SU-DHL-6 (cell line): ENCODE results near the gene NOM1.

Source experiments
- H2AFZ ChIP-seq: fragments of 200-600 bp; sonication (generic); 2 replicates; pipeline ENCODE4 v1.6.1; 2014; ENCODE audit warnings: low read depth, mild to moderate bottlenecking, moderate library complexity, mixed read lengths, antibody characterized with exemption, low read length; ENCODE audit not compliant: severe bottlenecking
- H3F3A ChIP-seq: fragments of 200-600 bp; shearing (Covaris generic); 2 replicates; pipeline ENCODE4 v1.6.0; 2016; ENCODE audit warnings: antibody characterized with exemption, mild to moderate bottlenecking; ENCODE audit not compliant: insufficient read depth
- H3K27ac ChIP-seq: fragments of 200-600 bp; sonication (generic); 2 replicates; pipeline ENCODE4 v1.5.1; 2016; ENCODE audit warnings: low read depth, mild to moderate bottlenecking, low read length, moderate library complexity, mixed read lengths
- H3K27me3 ChIP-seq: fragments of 200-600 bp; sonication (generic), shearing (Covaris generic); 2 replicates; pipeline ENCODE4 v1.6.0; 2014; ENCODE audit warnings: mild to moderate bottlenecking, low read length
- H3K36me3 ChIP-seq: fragments of 200-600 bp; sonication (generic); 2 replicates; pipeline ENCODE4 v1.6.1; 2014; ENCODE audit warnings: mild to moderate bottlenecking, low read length, mixed read lengths
- H3K4me2 ChIP-seq: fragments of 300-600, 200-600 bp; shearing (Covaris generic), sonication (generic); 2 replicates; pipeline ENCODE4 v1.6.0; 2014; ENCODE audit warnings: low read length, low read depth, mild to moderate bottlenecking; ENCODE audit not compliant: poor library complexity, severe bottlenecking
- H3K4me3 ChIP-seq: fragments of 200-600 bp; sonication (generic); 2 replicates; pipeline ENCODE4 v1.5.1; 2014; ENCODE audit warnings: antibody characterized with exemption, low read length, mild to moderate bottlenecking, mixed read lengths; ENCODE audit not compliant: insufficient read depth, poor library complexity, severe bottlenecking
- H3K79me2 ChIP-seq: fragments of 200-600 bp; sonication (generic); 2 replicates; pipeline ENCODE4 v1.6.1; 2014; ENCODE audit warnings: mild to moderate bottlenecking, low read length, moderate library complexity; ENCODE audit not compliant: insufficient read depth
- H3K9ac ChIP-seq: fragments of 200-600 bp; sonication (generic); 2 replicates; pipeline ENCODE4 v1.7.0; 2014; ENCODE audit warnings: mild to moderate bottlenecking, low read length
- H3K9me2 ChIP-seq: fragments of 200-600 bp; sonication (generic); replicated peaks from 2 replicates; pipeline ENCODE4 v1.6.1; 2014; ENCODE audit warnings: low read length; ENCODE audit not compliant: insufficient read depth
- H3K9me3 ChIP-seq: fragments of 200-600 bp; sonication (generic); 2 replicates; pipeline ENCODE4 v1.6.1; 2014; ENCODE audit warnings: low read length, mixed read lengths; ENCODE audit not compliant: insufficient read depth
- H4K20me1 ChIP-seq: fragments of 200-600 bp; sonication (generic); 2 replicates; pipeline ENCODE4 v1.6.1; 2014; ENCODE audit warnings: low read depth, mild to moderate bottlenecking, antibody characterized with exemption, low read length, moderate library complexity, mixed read lengths
- CTCF ChIP-seq: fragments of 200-600 bp; sonication (generic); IDR thresholded peaks from one replicate; pipeline ENCODE4 v1.5.1; 2017; ENCODE audit warnings: antibody characterized with exemption, mild to moderate bottlenecking, low read length, moderate library complexity; ENCODE audit not compliant: insufficient read depth, poor library complexity, severe bottlenecking
- EZH2phosphoT487 ChIP-seq: fragments of 200-600 bp; sonication (generic), shearing (Covaris generic); conservative IDR thresholded peaks from 2 replicates; pipeline ENCODE4 v1.6.1; 2018; ENCODE audit warnings: mild to moderate bottlenecking, antibody characterized with exemption, low read length, moderate library complexity, mixed read lengths

NOM1 gene

GRCh38 chr7:157021071-157021870, 71.8 kb downstream of the NOM1 start:
- Histone ChIP-seq H3K9me3 (no peaks in the 10 kb centered on the region), H3K9ac (no peak overlapping the region), H3K4me3 (no peak overlapping the region), H3K36me3 (no peaks in the 10 kb centered on the region), H3K79me2 (no peaks in the 10 kb centered on the region), H4K20me1 (no peaks in the 10 kb centered on the region; the same call in 1 of the 2 replicates), H3K27ac (no peak overlapping the region), H3K27me3 (no peaks in the 10 kb centered on the region), H3K4me2 (no peak overlapping the region), H2AFZ (no peak overlapping the region), H3K9me2 (no peaks in the 10 kb centered on the region), H3F3A (no peaks in the 10 kb centered on the region)
- TF ChIP-seq EZH2phosphoT487 (no peak), CTCF (no peak)

- H3K4me3 ChIP-seq: no peak overlapping the region
- H3K79me2 ChIP-seq: no peaks in the 10 kb centered on the region
- H3K9me2 ChIP-seq: no peaks in the 10 kb centered on the region
- no peak overlapping the region for H3K4me2 ChIP-seq
- H4K20me1 ChIP-seq: no peaks in the 10 kb centered on the region; the same call in 1 of the 2 replicates
- no peaks in the 10 kb centered on the region for H3F3A ChIP-seq
- H2AFZ ChIP-seq: no peak overlapping the region
- H3K36me3 ChIP-seq: no peaks in the 10 kb centered on the region
- no peaks in the 10 kb centered on the region for H3K9me3 ChIP-seq
- no peak overlapping the region for H3K9ac ChIP-seq
- TF ChIP-seq EZH2phosphoT487: no peak
- TF ChIP-seq CTCF: no peak
- H3K27ac ChIP-seq: no peak overlapping the region
- no peaks in the 10 kb centered on the region for H3K27me3 ChIP-seq
Observed at GRCh38 chr7:157021871-157022680, 72.6 kb downstream of the NOM1 start.
